Mucosa of gallbladder (tissue), 1 donor: Measurements from ENCODE around the gene PCNX2. TPM values are rescaled to one million over a fixed set of nuclear protein-coding genes. Genes with fewer than 3 reads are reported as not detected.

ENCODE experiments used
- DNase-seq: peaks from one replicate; pipeline ENCODE4 v3.0.0-alpha.2; 2020; ENCODE audit warnings: low spot score
- total RNA-seq: library from RNA; stranded (reverse); gene quantifications from one replicate; pipeline ENCODE4 v1.2.1, GENCODE V29; 2021
- donor health status: DM: no; HTN: no; CAD: no.

Gene PCNX2
- total RNA-seq, 1 donor from 2014 or later, result 28.4 TPM

GRCh38 chr1:233315718-233316301 lies 20.3 kb upstream of the PCNX2 start:
- no peak for DNase-seq

DNA sequence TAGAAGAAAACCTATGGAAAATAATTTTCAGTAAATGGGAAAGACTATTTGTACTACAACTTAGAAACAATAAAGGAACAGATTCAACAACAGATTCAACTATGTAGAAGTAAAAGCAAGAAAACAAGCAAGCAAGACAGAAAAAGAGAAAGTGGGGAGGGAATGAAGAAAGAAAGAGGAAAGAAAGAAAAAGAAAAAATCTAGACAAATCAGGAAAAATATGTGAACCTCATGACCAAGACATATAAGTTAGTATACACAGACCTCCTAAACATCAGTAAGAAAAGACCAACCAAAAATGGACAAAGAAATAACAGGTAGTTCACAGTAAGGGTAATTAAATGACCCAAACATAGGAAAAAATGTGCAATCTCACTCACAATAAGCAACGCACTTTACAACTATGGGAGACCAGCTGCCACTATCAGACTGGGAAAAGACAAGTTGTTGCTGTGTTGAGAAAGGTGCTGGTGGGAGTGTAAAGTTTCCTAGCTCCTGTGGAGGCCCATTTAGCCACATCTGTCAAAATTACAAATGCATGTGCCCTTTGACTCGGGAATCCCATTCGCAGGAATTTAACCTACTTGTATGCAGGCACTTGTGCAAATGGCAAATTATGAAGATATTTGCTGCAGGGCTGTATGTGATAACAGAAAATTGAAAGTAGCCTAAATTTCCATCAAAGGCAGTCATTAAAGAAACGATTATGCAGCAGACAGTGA lies 18.1 kb upstream of the PCNX2 start:
- no peak for DNase-seq

DNA sequence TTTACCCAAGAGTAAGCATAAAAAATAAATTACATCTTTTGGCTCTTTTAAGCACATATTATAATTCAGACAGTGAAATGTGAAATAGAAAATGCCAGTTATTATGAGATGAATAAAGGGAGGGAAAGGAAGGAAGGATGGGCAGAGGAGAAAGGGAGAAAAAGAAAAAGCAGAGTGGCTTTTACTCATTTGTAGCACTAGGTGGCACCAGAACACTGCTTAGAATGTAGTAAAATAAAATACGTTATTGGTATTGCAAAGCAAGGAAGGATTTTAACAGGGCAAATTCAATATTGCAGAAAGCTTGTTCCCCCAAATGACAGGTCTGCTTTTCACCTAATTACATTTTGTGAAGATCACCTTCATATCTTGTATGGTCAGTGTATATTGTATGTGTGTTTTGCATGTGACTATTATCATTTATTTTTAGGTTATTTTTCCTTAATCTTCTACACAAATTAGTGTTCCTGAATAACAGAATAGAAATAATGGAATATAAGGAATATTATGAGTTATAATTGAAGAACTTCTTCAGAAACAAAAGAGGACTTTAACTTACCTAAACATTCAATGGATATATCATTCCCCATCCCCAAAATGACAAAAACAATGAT lies 9.1 kb upstream of the PCNX2 start:
- DNase-seq, result no peak

GRCh38 chr1:233300326-233300725 lies 4.8 kb upstream of the PCNX2 start:
- no peak for DNase-seq

- no peak for DNase-seq
These were observed 3.9 kb upstream of the PCNX2 start for GRCh38 chr1:233299450-233299849.

- DNase-seq, result no peak
These were observed 424 bp upstream of the PCNX2 start for GRCh38 chr1:233295975-233296322.

- no peak for DNase-seq
These were observed 650 bp downstream of the PCNX2 start for GRCh38 chr1:233294913-233295236.

DNA sequence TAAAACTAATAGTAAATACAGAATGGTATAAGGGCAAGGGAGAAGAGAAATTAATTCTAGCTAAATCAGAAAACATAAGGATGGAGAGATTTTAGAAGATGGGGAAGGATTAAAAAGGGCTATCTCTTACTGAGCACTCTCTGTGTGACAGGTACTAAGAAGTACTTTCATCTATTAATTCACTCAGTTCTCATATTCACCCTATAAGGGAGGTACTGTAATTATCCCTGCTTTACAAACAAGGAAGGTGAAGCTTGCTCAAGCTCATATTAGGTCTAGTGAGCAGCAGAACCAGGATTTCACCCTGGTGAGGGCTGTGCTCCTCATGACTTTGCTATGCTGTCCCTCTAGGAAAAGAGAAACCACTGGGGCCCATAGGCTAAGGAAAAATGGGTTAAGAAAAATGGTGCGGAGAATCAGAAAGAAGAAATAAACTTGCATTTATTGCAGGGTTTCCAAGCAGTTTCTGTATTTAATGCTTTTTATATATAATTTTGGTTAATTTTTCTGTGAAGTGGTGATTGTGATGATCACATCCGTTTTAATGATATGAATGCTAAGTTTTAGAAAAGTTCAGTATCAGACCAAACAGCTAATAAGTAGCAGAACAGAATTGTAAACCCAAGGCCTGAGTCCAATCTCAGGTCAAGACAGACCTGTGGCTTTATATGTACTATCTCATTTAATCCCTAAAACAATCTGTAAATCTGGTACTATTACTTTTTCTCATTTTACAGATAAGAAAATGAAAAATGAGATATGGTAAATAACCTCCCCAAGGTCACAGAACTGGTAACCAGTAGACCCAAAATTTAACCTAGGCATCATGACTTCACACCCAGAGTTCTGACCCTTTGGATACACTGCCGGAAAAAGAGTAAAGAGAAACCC lies 1.7 kb downstream of the PCNX2 start:
- no peak for DNase-seq

DNA sequence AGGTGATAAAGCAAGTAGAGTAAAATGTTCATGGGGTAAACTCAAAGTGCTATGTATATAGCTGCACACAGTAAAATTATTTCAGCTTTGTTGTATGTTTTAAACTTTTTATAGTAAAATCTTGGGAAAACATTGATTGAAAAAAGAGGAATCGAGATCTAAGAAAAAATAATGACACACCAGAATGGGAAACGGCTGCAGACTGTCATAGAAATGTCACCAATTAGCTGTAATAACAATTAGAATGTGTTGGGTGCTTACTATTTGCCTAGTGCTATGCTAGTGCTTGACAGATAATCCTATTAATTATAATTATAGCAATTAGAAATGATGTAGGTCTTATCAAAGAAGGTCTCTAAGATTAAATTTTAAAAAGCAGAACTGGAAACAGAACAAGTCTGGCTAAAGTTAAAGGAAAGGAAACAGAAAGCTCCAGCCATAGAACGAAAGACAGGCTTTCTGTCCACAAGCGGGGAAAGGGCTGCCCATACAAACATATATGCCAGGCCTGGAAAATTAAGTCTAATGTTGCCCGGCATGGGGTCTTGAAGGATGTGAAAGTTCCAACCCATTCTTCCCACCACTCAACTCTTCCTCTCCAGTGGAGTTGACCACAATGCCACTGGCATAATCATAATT lies 5.0 kb downstream of the PCNX2 start:
- DNase-seq, result no peak

DNA sequence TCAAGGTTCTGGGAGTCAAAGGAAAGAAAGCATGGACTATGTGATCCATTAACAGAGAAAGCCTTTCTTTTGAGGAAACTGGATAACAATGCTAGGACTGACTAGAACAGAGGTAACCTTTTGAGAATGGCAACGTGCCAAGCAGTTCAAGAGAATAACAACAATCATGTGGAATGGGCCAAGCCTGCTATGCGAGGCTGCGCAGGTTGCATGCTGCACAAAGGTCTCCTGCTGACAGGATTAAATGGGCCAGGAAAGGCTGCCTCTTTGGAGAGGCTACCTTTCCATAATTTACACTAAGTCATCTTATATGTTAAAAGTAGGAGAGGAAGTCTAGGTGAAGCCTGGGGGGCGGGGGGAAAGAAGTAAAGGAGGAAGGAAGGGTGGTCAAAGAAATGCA lies 5.8 kb downstream of the PCNX2 start:
- peak; percentile 47 for DNase-seq

DNA sequence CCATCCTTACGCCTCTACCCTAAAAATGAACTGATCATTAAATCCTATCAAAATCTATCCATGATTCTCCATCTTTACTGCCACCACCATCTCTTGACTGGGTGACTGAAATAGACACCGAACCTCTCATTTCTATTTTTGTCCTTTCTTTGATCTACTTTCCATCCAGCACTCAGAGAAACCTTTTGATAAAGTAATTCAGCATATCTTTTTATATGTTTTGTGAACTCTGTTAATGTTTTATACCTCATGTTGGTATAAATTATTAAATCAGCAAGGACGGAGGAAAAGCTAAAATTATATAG lies 13.0 kb downstream of the PCNX2 start:
- DNase-seq, result no peak

DNA sequence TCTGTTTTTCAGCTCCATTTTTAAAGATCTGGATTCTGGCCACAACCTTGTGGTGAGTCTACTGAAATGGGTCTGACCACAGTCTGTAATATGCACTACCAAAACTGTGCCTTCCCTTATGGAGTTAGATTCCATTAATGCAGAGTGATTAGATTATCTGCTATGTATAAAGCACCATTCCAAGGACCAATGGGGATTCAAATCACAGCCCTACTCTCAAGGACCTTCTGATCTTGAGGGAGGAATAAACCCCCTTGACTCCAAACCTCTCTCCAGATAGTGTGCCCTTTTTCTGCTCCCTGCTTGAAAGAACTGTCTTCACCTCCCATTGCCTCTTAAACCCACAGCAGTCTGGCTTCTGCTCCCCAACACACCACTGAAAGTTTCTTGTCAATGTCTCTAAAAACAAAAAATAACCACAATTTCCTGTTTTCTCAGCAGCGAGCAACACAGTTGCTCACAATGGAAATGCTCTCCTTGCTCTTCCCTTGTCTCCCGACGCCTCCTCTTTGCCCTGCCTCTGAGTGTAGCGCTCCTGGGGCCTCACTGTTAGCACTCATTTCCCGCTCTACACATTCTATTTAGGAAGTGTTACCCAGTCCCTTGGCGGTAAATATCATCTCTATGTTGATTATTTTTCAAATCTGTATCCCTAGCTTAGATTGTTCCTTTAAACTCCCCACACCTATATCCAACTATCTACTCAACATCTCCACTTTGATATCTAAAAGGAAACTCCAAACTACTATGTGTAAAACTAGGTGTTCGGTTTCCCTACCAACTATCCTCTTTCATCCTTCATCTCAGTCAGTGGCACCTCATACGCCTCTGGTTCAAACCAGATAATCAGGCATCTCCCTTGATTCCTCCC lies 13.6 kb downstream of the PCNX2 start:
- no peak for DNase-seq

DNA sequence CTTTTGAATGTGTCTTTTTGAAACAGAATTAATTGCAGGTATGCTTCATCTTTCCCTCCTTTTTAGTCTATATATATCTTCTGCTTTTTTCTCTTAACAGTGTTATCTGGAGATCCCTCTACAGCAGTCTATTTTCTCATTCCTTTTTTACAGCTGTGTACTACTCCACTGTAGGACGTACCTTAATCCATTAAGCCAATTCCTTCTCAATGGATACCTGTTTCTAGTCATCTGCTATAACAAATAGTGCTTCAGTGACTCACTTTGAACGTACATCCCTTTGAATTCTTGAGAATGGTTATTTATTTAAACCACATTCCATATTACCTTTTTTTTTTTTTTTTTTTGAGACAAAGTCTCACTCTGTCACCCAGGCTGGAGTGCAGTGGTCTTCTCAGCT lies 15.6 kb downstream of the PCNX2 start:
- DNase-seq, result no peak

DNA sequence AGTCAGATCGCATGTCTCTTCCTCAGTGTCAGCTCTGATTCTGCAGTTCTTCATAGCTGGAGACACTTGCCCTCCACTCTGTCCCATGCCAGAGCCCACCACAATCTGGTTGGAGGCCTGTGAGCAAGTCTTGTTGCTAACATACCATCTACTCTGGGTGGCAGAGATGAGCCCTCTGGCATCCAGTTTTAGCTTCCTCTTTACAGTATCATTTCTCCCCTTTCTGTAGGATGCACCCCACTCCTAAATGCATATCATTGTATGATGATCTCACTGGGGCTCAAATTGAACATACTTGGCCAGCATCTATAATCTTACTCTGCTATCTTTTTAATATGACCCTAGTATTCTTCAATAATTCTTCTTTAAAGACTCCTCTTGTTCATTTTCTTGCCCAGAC lies 16.9 kb downstream of the PCNX2 start:
- DNase-seq, result no peak

GRCh38 chr1:233277637-233278606 lies 17.6 kb downstream of the PCNX2 start:
- no peak for DNase-seq

DNA sequence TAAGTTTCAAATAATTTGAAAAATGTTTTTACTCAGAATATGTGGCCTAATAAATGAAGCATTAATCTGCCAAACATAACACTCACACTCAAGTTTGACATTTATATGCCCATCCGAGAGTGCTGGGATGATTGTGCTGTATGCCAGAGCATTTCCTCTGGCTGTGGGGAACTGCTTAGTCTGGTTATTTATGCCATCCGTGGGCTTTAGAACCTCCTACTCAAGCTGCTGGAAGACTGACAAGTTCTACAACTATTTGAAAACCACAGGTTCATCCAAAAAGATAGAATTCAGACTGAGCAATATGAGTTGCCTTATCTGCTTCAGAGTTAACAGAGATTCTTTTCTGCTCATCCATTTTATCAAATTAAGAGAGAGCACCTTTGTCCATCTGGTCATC lies 25.9 kb downstream of the PCNX2 start:
- no peak for DNase-seq

DNA sequence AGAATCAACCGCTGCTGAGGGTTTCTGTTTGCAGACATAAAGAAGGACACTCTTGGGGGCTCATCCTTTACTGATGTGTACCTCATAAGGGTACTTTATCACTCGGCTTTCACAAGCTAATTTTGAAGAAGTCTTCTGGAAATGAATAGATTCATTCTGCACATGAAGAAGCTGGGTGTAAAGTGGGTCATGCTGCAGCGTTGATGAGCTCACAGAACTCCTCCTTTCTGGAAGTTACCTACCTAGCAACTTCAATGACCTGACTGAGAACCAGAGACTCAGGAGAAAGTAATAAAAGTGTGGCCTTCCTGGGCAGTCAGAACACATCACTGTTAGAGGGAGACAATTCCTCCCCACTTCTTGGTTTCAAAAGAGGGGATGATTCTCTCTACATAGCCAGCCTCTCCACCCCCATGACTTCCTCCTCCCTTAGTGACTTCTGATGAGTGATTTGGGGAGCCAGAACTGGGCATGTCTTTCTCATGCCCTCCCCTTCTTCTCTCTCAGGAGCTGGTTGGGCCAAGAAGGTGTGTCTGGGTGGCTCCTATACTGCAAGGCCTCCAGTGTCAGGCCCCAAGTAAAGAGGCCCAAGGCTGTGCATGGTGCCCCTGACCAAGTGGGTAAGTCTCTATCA lies 27.0 kb downstream of the PCNX2 start:
- DNase-seq, result no peak

GRCh38 chr1:233261695-233262094 lies 33.8 kb downstream of the PCNX2 start:
- no peak for DNase-seq

DNA sequence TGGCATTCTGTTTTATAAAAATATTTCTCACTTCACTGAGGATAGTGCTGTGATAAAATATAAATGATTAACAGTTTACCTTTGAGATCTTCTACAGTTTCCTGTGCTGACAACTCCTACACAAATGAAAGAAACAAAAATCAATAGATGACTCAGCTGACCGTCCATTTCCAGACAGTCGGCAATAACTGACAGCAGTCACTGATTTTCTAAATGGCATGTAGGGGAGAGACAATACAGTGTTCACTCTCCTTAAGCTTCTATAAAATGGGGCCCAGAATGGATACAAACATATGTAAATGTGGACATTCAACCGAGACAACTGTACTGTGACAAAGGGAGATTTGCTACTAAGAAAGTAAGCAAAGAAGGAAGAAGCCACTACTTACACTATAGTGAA lies 34.3 kb downstream of the PCNX2 start:
- no peak for DNase-seq

DNA sequence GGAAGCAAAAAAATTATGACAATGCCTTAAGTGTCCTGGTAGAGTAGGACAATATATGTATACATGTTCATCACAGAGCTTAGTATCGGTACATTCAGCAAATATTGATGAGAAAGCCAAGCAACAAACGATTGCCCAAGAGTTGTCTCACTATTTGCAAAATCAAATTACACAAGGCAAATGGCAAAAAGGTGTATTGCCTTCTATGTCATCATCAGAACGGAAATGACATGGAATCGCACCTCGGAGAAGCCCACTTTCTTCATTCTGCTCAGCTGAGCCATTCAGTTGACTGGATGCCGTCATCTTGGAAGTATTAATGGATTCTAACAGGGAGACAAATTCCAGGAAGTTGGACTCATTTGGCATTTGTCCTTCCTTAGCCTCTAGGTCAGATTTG lies 37.7 kb downstream of the PCNX2 start:
- DNase-seq, result no peak
